ENCODE measurements around the gene SAP30. TPM values are rescaled to one million over a fixed set of nuclear protein-coding genes. Genes with fewer than 3 reads are reported as not detected.

SAP30 gene
- total RNA-seq, 1 donor from 2014 or later: 11.6 TPM

GRCh38 chr4:173371292-173372192 lies 788 bp downstream of the SAP30 start:
- DNase-seq (ENCODE audit: low read depth): no peak
- Histone ChIP-seq H3K36me3 (ENCODE audit: control insufficient read depth, insufficient read depth, low read length) (no peaks in the 10 kb centered on the region), H3K27me3 (ENCODE audit: control insufficient read depth, insufficient read depth, low read length) (no peaks in the 10 kb centered on the region), H3K4me3 (ENCODE audit: low read depth, low read length) (peak overlapping the region; percentile 91)
- TF ChIP-seq, protein P1, sequence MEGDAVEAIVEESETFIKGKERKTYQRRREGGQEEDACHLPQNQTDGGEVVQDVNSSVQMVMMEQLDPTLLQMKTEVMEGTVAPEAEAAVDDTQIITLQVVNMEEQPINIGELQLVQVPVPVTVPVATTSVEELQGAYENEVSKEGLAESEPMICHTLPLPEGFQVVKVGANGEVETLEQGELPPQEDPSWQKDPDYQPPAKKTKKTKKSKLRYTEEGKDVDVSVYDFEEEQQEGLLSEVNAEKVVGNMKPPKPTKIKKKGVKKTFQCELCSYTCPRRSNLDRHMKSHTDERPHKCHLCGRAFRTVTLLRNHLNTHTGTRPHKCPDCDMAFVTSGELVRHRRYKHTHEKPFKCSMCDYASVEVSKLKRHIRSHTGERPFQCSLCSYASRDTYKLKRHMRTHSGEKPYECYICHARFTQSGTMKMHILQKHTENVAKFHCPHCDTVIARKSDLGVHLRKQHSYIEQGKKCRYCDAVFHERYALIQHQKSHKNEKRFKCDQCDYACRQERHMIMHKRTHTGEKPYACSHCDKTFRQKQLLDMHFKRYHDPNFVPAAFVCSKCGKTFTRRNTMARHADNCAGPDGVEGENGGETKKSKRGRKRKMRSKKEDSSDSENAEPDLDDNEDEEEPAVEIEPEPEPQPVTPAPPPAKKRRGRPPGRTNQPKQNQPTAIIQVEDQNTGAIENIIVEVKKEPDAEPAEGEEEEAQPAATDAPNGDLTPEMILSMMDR (IDR thresholded peaks at IDR 0.05; ENCODE audit: insufficient read depth, low read length, poor library complexity, severe bottlenecking): no peak

DNA sequence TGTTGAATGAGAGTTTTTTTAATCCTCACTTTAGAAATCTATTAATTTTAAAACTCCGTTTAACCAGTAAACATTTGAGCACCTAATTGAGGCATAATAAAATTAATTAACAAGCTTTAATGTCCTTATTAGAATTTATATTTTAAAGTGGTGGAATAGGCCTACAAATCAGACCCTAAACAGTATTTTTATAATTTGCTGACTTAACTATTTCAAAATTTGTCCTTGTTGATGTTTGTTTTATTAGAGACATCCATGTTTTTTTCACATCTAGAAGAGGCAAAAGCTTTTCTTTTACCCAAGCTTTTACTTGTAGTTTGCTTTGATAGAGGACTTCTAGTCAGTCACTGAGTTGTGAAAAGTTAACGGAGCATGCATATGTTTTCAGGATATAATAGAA lies 3.8 kb downstream of the SAP30 start:
- TF ChIP-seq, protein P1 (IDR thresholded peaks at IDR 0.05; ENCODE audit: insufficient read depth, low read length, poor library complexity, severe bottlenecking): no peak
- H3K27me3 ChIP-seq (ENCODE audit: control insufficient read depth, insufficient read depth, low read length): no peaks in the 10 kb centered on the region
- H3K4me3 ChIP-seq (ENCODE audit: low read depth, low read length): no peak overlapping the region
- DNase-seq (ENCODE audit: low read depth): no peak
- H3K36me3 ChIP-seq (ENCODE audit: control insufficient read depth, insufficient read depth, low read length): no peaks in the 10 kb centered on the region

DNA sequence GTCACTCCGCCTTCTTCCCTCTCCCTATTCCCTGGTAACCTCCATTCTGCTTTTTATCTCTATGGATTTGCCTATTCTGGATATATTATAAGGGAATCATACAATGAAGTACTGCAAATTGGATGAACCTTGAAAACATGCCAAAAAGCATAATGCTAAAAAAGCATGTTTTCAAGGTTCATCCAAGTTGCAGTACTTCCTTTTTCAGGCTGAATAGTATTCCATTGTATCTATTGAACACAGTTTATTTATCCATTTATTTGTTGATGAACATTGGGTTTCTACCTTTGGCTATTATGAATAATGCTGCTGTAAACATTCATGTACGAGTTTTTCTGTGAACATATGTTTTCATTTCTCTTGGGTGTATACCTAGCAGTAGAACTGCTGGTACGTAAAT lies 9.2 kb downstream of the SAP30 start:
- Histone ChIP-seq H3K4me3 (ENCODE audit: low read depth, low read length) (no peak overlapping the region), H3K27me3 (ENCODE audit: control insufficient read depth, insufficient read depth, low read length) (no peaks in the 10 kb centered on the region), H3K36me3 (ENCODE audit: control insufficient read depth, insufficient read depth, low read length) (no peaks in the 10 kb centered on the region)
- TF ChIP-seq, protein P1 (IDR thresholded peaks at IDR 0.05; ENCODE audit: insufficient read depth, low read length, poor library complexity, severe bottlenecking): no peak
- no peak for DNase-seq (ENCODE audit: low read depth)

DNA sequence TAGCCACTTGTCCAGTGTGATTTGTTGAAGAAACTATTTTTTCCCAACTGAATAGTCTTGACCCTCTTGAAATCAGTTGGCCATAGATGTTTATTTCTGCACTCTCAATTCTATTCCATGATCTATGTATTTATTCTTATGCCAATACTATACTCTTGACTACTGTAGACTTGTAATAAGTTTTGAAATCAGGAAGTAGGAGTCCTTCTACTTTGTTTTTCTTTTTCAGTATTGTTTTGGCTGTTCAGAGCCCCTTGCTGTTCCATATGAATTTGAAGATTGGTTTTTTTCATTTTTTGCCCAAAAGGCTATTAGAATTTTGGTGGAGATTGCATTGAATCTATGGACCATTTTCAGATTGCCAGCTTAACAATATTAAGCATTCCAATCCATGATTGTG lies 10.2 kb downstream of the SAP30 start:
- no peaks in the 10 kb centered on the region for H3K27me3 ChIP-seq (ENCODE audit: control insufficient read depth, insufficient read depth, low read length)
- TF ChIP-seq, protein P1 (IDR thresholded peaks at IDR 0.05; ENCODE audit: insufficient read depth, low read length, poor library complexity, severe bottlenecking): no peak
- H3K36me3 ChIP-seq (ENCODE audit: control insufficient read depth, insufficient read depth, low read length): no peaks in the 10 kb centered on the region
- no peak overlapping the region for H3K4me3 ChIP-seq (ENCODE audit: low read depth, low read length)
- DNase-seq (ENCODE audit: low read depth): no peak

DNA sequence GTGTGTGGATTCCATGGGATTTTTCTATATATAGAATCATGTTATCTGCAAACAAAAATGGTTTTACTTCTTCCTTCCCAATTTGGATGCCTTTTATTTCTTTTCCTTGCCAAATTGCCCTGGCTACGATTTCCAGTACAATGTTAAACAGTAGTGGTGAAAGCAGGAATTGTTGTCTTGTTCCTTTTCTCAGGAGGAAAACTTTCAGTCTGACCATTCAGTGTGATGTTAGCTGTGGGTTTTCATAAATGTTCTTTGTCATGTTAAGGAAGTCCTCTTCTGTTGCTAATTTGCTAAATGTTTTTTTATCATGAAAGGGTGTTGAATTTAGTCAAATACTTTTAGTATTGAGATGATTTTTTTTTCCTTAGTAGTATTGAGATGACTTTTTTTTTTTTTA lies 10.9 kb downstream of the SAP30 start:
- TF ChIP-seq, protein P1 (IDR thresholded peaks at IDR 0.05; ENCODE audit: insufficient read depth, low read length, poor library complexity, severe bottlenecking): no peak
- Histone ChIP-seq H3K27me3 (ENCODE audit: control insufficient read depth, insufficient read depth, low read length) (no peaks in the 10 kb centered on the region), H3K36me3 (ENCODE audit: control insufficient read depth, insufficient read depth, low read length) (no peaks in the 10 kb centered on the region), H3K4me3 (ENCODE audit: low read depth, low read length) (no peak overlapping the region)
- no peak for DNase-seq (ENCODE audit: low read depth)

DNA sequence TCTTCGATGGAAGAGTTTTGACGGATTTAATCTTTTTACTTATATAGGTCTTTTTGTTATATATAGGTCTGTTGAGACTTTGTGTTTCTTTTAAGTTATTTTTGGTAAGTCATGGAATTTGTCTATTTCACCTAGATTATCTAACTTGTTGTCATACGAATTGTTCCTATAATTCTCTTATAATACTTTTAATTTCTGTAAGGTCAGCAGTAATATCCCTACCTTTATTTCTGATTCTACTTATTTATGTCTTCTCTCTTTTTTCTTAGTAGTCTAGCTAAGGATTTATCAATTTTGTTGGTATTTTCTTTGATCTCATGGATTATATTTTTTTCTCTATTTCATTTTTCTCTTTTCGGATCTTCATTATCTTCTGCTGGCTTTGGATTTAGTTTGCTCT lies 11.6 kb downstream of the SAP30 start:
- H3K36me3 ChIP-seq (ENCODE audit: control insufficient read depth, insufficient read depth, low read length): no peaks in the 10 kb centered on the region
- DNase-seq (ENCODE audit: low read depth): no peak
- TF ChIP-seq, protein P1 (IDR thresholded peaks at IDR 0.05; ENCODE audit: insufficient read depth, low read length, poor library complexity, severe bottlenecking): no peak
- H3K4me3 ChIP-seq (ENCODE audit: low read depth, low read length): no peak overlapping the region
- H3K27me3 ChIP-seq (ENCODE audit: control insufficient read depth, insufficient read depth, low read length): no peaks in the 10 kb centered on the region
